ENCODE data around the gene PAGR1. TPM values are rescaled to one million over a fixed set of nuclear protein-coding genes. Genes with fewer than 3 reads are reported as not detected.
"Not testable (repeated sequence)": the region's sequence is repeated elsewhere in the genome, so short reads cannot be mapped to it uniquely, and the experiment has no call there.

PAGR1 gene
- total RNA-seq, 1 donor from 2014 or later = 26.4 TPM

- no peaks in the 10 kb centered on the region for H3K27me3 Mint-ChIP-seq
- peaks cover 18% of the 10 kb centered on the region for H3K4me1 Mint-ChIP-seq (ENCODE audit: low read depth)
- DNase-seq (ENCODE audit: low spot score, unreplicated experiment) = no peak
- H3K4me3 Mint-ChIP-seq (ENCODE audit: low read depth) = no peak overlapping the region
- TF ChIP-seq, protein P1, sequence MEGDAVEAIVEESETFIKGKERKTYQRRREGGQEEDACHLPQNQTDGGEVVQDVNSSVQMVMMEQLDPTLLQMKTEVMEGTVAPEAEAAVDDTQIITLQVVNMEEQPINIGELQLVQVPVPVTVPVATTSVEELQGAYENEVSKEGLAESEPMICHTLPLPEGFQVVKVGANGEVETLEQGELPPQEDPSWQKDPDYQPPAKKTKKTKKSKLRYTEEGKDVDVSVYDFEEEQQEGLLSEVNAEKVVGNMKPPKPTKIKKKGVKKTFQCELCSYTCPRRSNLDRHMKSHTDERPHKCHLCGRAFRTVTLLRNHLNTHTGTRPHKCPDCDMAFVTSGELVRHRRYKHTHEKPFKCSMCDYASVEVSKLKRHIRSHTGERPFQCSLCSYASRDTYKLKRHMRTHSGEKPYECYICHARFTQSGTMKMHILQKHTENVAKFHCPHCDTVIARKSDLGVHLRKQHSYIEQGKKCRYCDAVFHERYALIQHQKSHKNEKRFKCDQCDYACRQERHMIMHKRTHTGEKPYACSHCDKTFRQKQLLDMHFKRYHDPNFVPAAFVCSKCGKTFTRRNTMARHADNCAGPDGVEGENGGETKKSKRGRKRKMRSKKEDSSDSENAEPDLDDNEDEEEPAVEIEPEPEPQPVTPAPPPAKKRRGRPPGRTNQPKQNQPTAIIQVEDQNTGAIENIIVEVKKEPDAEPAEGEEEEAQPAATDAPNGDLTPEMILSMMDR (IDR thresholded peaks at IDR 0.05; ENCODE audit: unreplicated experiment) = no peak
- peaks cover 3% of the 10 kb centered on the region for H3K9me3 Mint-ChIP-seq (ENCODE audit: low read depth)
- no peaks in the 10 kb centered on the region for H3K36me3 Mint-ChIP-seq (ENCODE audit: insufficient read depth)
- no peak overlapping the region for H3K27ac Mint-ChIP-seq
Measured at GRCh38 chr16:29784157-29784556, 31.8 kb upstream of the PAGR1 start.

DNA sequence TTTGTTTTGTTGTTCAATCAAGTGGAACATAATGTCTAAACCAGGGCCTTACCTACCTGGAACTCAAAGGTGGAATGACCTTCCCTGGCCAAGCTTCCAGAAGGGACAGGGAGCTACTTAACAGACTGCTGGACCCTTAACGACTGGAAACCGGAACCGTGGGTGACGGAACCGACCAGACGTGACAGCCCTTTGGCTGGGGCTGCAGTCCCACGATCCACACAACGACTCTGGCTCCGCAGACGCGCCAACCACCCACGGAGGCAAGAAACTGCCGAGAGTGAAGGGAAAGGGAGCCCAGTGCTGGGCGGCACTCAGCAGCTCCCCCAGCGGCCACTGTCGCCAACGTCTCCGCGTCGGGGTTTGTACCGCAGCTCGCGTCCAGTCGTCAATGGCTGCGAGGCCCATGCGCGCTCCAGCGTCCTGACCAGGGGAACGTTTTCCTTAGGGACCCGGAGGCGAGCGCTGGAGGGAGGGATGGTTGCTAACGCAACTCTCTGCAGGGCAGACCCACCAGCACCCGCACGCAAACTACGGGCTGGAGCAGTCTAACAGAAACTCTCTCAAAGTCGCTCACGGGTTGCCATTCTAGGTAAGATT lies 31.0 kb upstream of the PAGR1 start:
- TF ChIP-seq, protein P1 (IDR thresholded peaks at IDR 0.05; ENCODE audit: unreplicated experiment) = peak; percentile 91

DNA sequence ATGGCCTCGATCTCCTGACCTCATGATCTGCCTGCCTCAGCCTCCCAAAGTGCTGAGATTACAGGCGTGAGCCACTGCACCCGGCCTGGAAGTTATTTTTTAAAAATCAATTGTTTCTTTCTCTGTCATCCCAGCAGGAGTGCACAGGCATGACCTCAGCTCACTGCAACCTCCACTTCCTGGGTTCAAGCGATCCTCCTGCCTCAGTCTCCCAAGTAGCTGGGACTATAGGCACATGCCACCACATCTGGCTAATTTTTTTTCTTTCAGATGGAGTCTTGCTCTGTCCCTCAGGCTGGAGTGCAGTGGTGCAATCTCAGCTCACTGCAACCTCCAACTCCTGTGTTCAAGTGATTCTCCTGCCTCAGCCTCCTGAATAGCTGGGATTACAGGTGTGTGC lies 28.8 kb upstream of the PAGR1 start:
- not testable (repeated sequence) for DNase-seq (ENCODE audit: low spot score, unreplicated experiment); H3K27ac Mint-ChIP-seq; H3K27me3 Mint-ChIP-seq; H3K9me3 Mint-ChIP-seq (ENCODE audit: low read depth); H3K4me3 Mint-ChIP-seq (ENCODE audit: low read depth); H3K36me3 Mint-ChIP-seq (ENCODE audit: insufficient read depth)
- H3K4me1 Mint-ChIP-seq (ENCODE audit: low read depth) = peaks cover 33% of the 10 kb centered on the region

More for the DNA sequence above, 31.0 kb upstream of the PAGR1 start:
- peak overlapping the region; percentile 56 for H3K4me3 Mint-ChIP-seq (ENCODE audit: low read depth)
- peak; percentile 56 for DNase-seq (ENCODE audit: low spot score, unreplicated experiment)
- no peaks in the 10 kb centered on the region for H3K36me3 Mint-ChIP-seq (ENCODE audit: insufficient read depth)
- peak overlapping the region; percentile 49 for H3K27ac Mint-ChIP-seq
- peaks cover 3% of the 10 kb centered on the region for H3K9me3 Mint-ChIP-seq (ENCODE audit: low read depth)
- peaks cover 20% of the 10 kb centered on the region for H3K4me1 Mint-ChIP-seq (ENCODE audit: low read depth)
- no peaks in the 10 kb centered on the region for H3K27me3 Mint-ChIP-seq

GRCh38 chr16:29789775-29790182 lies 26.2 kb upstream of the PAGR1 start:
- Mint-ChIP-seq H3K4me3 (ENCODE audit: low read depth) (peak overlapping the region; percentile 99), H3K27me3 (no peaks in the 10 kb centered on the region), H3K36me3 (ENCODE audit: insufficient read depth) (peaks cover 4% of the 10 kb centered on the region), H3K4me1 (ENCODE audit: low read depth) (peaks cover 29% of the 10 kb centered on the region), H3K9me3 (ENCODE audit: low read depth) (no peaks in the 10 kb centered on the region), H3K27ac (peak overlapping the region; percentile 98)
- DNase-seq (ENCODE audit: low spot score, unreplicated experiment) = no peak
- TF ChIP-seq, protein P1 (IDR thresholded peaks at IDR 0.05; ENCODE audit: unreplicated experiment) = no peak

GRCh38 chr16:29790183-29790948 lies 25.6 kb upstream of the PAGR1 start, which contains the start of gene KIF22:
Gene KIF22 (plus strand): TSS chr16:29790751. CDS start chr16:29790760, 9 bp downstream.
- peaks cover 4% of the 10 kb centered on the region for H3K36me3 Mint-ChIP-seq (ENCODE audit: insufficient read depth)
- H3K4me1 Mint-ChIP-seq (ENCODE audit: low read depth) = peaks cover 27% of the 10 kb centered on the region

More at GRCh38 chr16:29790183-29790948, 25.6 kb upstream of the PAGR1 start, which contains the start of gene KIF22:
- Mint-ChIP-seq H3K4me3 (ENCODE audit: low read depth) (peak within 1 kb of the TSS; percentile 99), H3K27ac (peak within 1 kb of the TSS; percentile 98), H3K27me3 (no peaks in the 10 kb centered on the region), H3K9me3 (ENCODE audit: low read depth) (no peaks in the 10 kb centered on the region)
- DNase-seq (ENCODE audit: low spot score, unreplicated experiment) = peak; percentile 99
- TF ChIP-seq, protein P1 (IDR thresholded peaks at IDR 0.05; ENCODE audit: unreplicated experiment) = peak; percentile 83
